Measurements from ENCODE around the gene FSTL4. TPM values are rescaled to one million over a fixed set of nuclear protein-coding genes. Genes with fewer than 3 reads are reported as not detected.

Gene FSTL4
- total RNA-seq, result 0.49 TPM in 1 of 2 replicates, not detected in the other

DNA sequence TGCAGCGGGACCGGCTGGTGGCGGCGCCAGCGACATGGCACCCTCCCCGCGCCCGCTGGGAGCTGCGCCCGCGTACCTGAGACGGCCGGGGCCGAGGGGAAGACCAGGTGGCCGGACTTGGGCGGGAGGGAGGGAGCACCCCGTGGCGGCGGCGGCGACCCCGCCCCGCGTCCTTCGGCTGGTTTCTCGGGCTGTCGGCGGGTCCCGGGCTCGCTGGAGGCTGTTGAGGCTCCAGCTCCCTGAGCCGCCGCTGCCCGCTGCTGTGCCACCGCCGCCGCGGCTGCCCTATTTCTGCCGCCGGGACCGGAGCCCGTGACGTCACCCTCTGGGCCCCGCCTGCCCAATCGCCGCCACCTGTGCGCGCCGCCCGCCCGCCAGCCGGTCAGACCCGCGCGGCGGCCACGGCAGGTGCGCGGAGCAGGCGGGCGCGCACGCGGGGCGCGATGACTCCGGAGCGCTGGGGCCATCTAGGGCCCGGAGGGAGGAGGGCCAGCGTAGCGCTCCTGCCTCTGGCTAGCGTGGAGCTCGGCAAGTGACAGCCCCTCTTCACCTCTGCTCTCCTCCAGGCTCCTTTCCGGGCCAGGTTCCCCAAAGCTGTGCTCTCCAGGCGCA lies at the start of gene FSTL4:
Gene FSTL4, minus strand, starts transcription at position 293 of the 612 bp plus-strand sequence.
- Mint-ChIP-seq H3K36me3 (ENCODE audit: low read depth) (peaks cover 2% of the 10 kb centered on the region), H3K4me1 (ENCODE audit: low read depth) (peaks cover 4% of the 10 kb centered on the region), H3K27me3 (ENCODE audit: insufficient read depth) (peaks cover 65% of the 10 kb centered on the region), H3K9me3 (no peaks in the 10 kb centered on the region), H3K4me3 (peak within 1 kb of the TSS; percentile 65), H3K27ac (no peak within 1 kb of the TSS)
- intact Hi-C loops (cut with micrococcal nuclease), result loop anchor here (10.0 kb wide), 2 partner anchors 252 to 322 kb away; no protein-coding TSS in a partner anchor
- DNase-seq (ENCODE audit: low spot score), result no peak

DNA sequence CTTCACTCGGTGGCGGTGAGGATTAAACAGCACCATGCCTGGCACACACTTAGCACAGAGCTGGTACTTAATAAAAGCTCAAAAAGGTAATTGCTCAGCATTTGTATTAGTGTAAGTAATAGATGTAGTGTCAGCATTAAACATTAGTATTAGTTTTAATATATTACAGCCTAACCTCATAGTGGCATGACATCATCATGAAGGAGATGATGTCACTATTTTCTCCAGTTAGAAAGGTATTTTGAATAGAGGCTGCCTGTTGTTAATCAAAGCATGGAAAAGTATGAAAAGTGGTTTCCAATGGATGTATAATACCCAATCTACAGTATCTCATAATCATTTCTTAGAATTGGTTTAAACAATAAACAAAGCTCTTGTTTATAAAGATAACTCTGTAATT lies 49.0 kb upstream of the FSTL4 start:
- peaks cover 6% of the 10 kb centered on the region for H3K27me3 Mint-ChIP-seq (ENCODE audit: insufficient read depth)
- intact Hi-C loops (cut with micrococcal nuclease), result no loop called here

DNA sequence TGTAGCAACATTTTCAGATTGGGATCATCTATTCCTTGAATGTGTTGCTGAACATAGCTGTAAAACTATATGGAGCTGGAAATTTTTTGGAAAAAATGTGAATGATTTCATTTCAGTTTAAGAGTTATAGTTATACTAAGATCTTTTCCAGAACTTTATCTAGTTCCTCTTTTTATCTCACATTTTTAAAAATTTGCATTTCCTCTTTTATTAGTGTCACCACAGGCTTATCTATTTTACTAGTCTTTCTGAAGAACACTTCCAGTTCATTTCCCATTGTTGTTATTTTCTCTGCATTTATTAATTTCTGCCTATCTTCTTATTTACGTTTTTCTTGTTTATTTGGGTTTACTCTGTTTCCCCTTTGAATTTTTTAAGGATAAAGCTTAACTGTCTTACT lies 46.0 kb upstream of the FSTL4 start:
- no peak for DNase-seq (ENCODE audit: low spot score)
- intact Hi-C loops (cut with micrococcal nuclease), result no loop called here
- no peaks in the 10 kb centered on the region for H3K9me3 Mint-ChIP-seq
- H3K36me3 Mint-ChIP-seq (ENCODE audit: low read depth), result no peaks in the 10 kb centered on the region
- H3K27ac Mint-ChIP-seq, result no peak overlapping the region
- H3K4me3 Mint-ChIP-seq, result no peak overlapping the region
- H3K4me1 Mint-ChIP-seq (ENCODE audit: low read depth), result no peaks in the 10 kb centered on the region
- H3K27me3 Mint-ChIP-seq (ENCODE audit: insufficient read depth), result peaks cover 6% of the 10 kb centered on the region

More for the DNA sequence above, 49.0 kb upstream of the FSTL4 start:
- H3K36me3 Mint-ChIP-seq (ENCODE audit: low read depth), result no peaks in the 10 kb centered on the region
- no peak overlapping the region for H3K4me3 Mint-ChIP-seq
- H3K9me3 Mint-ChIP-seq, result no peaks in the 10 kb centered on the region
- no peak overlapping the region for H3K27ac Mint-ChIP-seq
- no peak for DNase-seq (ENCODE audit: low spot score)
- no peaks in the 10 kb centered on the region for H3K4me1 Mint-ChIP-seq (ENCODE audit: low read depth)

DNA sequence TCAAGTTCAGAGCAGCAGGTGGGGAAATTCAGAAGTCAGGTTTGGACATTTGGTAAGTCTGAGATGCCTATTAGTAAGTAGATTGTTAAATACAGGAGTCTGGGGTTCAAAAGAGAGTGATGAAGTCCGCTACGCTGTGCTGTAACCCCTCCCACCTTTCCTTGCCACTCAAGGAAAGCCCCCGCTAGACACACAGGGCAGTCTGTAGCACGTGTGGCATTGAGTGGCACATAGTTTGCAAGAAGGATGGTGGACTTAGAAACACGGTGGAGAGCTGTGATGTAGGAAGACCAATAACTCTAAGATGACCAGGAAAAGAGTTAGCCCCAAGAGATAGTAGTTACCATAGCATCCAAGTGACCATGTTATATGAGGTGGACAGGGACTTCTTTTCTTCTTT lies 44.7 kb upstream of the FSTL4 start:
- H3K4me1 Mint-ChIP-seq (ENCODE audit: low read depth), result no peaks in the 10 kb centered on the region
- H3K27me3 Mint-ChIP-seq (ENCODE audit: insufficient read depth), result peaks cover 6% of the 10 kb centered on the region
- H3K27ac Mint-ChIP-seq, result no peak overlapping the region
- H3K9me3 Mint-ChIP-seq, result no peaks in the 10 kb centered on the region
- no peak for DNase-seq (ENCODE audit: low spot score)
- H3K36me3 Mint-ChIP-seq (ENCODE audit: low read depth), result no peaks in the 10 kb centered on the region
- intact Hi-C loops (cut with micrococcal nuclease), result no loop called here
- H3K4me3 Mint-ChIP-seq, result no peak overlapping the region

DNA sequence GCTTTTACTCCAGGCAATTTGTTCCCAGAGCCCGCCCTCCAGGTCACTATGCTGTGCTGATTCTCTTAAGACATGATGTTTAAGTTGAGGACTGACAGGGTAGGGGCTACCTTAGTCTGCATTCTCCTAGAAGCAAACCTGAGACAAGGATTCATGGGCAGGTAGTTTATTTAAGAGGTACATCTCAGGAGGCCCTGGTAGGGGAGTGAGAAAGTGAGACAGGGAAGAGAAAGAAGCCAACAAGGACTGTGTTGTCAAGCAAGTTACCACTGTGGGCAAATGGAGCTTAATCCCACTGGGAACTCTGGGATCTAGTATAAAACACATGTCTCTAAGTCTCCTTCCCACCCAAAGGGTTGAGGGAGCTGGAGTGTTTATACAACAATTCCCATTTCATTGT lies 43.6 kb upstream of the FSTL4 start:
- Mint-ChIP-seq H3K36me3 (ENCODE audit: low read depth) (no peaks in the 10 kb centered on the region), H3K9me3 (no peaks in the 10 kb centered on the region), H3K27me3 (ENCODE audit: insufficient read depth) (peaks cover 13% of the 10 kb centered on the region), H3K4me3 (no peak overlapping the region), H3K27ac (no peak overlapping the region), H3K4me1 (ENCODE audit: low read depth) (no peaks in the 10 kb centered on the region)
- DNase-seq (ENCODE audit: low spot score), result no peak
- intact Hi-C loops (cut with micrococcal nuclease), result no loop called here

DNA sequence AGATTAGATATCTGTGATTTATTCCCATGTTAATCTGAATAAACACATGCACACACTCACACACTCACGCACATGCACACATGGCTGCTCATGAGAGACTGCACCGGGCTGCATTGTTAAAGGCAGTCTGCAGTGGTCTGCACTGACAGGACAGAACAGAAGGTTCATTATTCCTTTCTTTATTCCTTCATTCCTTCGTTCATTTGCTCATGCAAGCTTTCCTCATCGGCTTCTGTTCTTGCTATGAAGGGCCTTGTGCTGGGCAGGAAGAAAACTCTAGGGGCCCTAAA lies 41.4 kb upstream of the FSTL4 start:
- DNase-seq (ENCODE audit: low spot score), result no peak
- no peak overlapping the region for H3K27ac Mint-ChIP-seq

DNA sequence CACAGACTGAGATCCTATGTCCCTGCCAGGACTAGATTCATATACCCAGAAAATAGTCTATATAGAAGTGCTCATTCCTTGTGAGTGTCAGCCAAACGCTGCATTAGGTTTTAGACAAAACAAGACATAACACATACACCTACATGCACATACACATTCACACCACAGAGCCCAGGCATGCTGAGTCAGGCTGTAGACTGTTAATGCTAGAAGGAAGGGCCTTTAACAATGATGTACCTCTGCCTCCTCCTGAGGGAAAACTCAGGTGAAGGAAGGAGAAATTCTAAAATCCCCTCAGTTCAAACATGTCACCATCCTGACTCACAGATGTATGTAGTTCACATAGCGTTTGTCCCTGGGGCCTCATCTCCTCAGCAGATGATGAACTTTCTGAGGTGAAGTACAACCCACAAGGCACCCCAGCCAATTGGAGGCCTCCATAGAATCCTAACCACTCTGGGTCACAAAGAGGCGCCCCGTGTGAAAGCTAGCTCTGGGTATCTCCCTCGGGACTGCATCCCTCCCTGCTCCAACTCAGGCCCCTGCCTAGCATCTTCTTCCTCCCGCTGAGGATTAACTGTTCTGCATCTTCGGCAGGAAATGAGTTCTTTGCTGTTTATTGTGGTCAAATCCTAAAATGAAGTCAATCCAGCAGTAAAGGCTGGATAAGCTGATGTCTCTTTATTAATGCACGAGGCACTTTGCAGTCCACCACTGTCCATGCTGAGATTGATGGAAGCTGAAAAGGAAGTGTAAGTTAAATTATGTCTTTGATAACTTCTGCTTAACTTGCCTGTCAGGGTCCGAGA lies 40.8 kb upstream of the FSTL4 start:
- H3K27ac Mint-ChIP-seq, result no peak overlapping the region
- H3K36me3 Mint-ChIP-seq (ENCODE audit: low read depth), result no peaks in the 10 kb centered on the region
- H3K9me3 Mint-ChIP-seq, result no peaks in the 10 kb centered on the region
- no peak overlapping the region for H3K4me3 Mint-ChIP-seq
- H3K4me1 Mint-ChIP-seq (ENCODE audit: low read depth), result no peaks in the 10 kb centered on the region
- intact Hi-C loops (cut with micrococcal nuclease), result no loop called here
- DNase-seq (ENCODE audit: low spot score), result no peak
- peaks cover 15% of the 10 kb centered on the region for H3K27me3 Mint-ChIP-seq (ENCODE audit: insufficient read depth)

More for the DNA sequence above, 41.4 kb upstream of the FSTL4 start:
- H3K4me3 Mint-ChIP-seq, result no peak overlapping the region
- peaks cover 18% of the 10 kb centered on the region for H3K27me3 Mint-ChIP-seq (ENCODE audit: insufficient read depth)
- H3K36me3 Mint-ChIP-seq (ENCODE audit: low read depth), result no peaks in the 10 kb centered on the region
- no peaks in the 10 kb centered on the region for H3K4me1 Mint-ChIP-seq (ENCODE audit: low read depth)
- intact Hi-C loops (cut with micrococcal nuclease), result no loop called here
- H3K9me3 Mint-ChIP-seq, result no peaks in the 10 kb centered on the region

DNA sequence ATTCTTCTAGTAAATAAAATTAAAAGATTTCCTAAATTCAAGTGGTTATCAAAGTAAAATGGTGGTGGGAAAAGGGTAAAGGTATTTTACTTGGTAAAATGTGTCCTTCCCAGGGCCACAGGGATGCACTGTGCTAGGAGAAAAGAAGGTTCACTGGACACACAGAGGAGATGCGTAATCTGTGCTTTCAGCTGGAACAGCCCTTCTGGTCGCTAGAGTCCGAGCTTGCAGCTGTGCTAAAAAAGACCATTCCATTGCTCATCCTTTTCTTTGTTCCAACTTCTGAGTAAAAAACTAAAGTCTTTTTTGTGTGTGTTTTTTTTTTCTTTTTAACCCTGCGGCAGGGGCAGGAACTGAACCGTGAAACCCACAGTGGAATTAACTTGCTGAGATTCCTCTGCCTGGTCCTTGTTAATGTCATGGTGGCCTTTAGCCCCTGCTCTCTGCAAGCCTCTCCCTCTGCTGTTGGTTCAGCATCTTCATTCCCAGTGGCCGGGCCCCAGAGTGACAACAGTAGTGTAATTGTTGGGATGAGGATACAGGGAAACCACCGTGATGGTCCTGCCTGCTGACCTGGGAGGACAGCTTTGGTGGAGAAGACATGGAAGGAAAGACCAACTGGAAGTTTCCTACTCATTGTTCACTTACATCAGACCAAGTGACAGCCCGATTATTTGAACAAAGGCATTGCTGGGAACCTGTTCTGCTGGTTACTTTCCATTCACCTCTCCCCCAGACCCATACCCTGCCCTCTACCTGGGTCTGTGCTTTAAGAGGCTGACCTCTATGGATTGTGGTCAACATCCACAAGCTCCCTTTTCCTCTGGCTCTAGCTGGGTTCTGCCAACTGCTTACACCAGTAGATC lies 31.9 kb upstream of the FSTL4 start:
- no peak overlapping the region for H3K4me3 Mint-ChIP-seq
- no peaks in the 10 kb centered on the region for H3K36me3 Mint-ChIP-seq (ENCODE audit: low read depth)
- no peaks in the 10 kb centered on the region for H3K4me1 Mint-ChIP-seq (ENCODE audit: low read depth)
- DNase-seq (ENCODE audit: low spot score), result no peak
- H3K9me3 Mint-ChIP-seq, result no peaks in the 10 kb centered on the region
- intact Hi-C loops (cut with micrococcal nuclease), result no loop called here
- H3K27ac Mint-ChIP-seq, result no peak overlapping the region
- H3K27me3 Mint-ChIP-seq (ENCODE audit: insufficient read depth), result peaks cover 30% of the 10 kb centered on the region

DNA sequence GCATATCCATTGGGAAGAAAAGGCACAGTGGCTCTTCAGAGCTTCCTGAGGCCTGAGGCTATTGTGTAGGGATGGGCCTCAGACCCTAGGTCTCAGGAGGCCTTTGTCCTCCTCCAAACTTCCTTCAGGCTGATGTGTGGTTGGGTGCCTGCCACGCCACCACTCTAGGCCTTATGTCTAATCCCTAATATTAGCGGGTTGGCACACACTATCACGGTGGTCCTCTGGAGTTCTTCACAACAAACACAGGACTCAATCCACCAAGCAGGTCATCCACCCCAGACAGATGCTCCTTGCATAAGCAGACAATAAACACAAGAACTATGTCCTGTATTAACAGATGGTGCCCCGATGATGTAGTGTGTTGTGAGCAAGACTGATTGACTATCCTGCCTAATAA lies 31.0 kb upstream of the FSTL4 start:
- Mint-ChIP-seq H3K27ac (no peak overlapping the region), H3K9me3 (no peaks in the 10 kb centered on the region), H3K4me1 (ENCODE audit: low read depth) (no peaks in the 10 kb centered on the region), H3K27me3 (ENCODE audit: insufficient read depth) (peaks cover 30% of the 10 kb centered on the region), H3K4me3 (no peak overlapping the region), H3K36me3 (ENCODE audit: low read depth) (no peaks in the 10 kb centered on the region)
- intact Hi-C loops (cut with micrococcal nuclease), result no loop called here
- no peak for DNase-seq (ENCODE audit: low spot score)

DNA sequence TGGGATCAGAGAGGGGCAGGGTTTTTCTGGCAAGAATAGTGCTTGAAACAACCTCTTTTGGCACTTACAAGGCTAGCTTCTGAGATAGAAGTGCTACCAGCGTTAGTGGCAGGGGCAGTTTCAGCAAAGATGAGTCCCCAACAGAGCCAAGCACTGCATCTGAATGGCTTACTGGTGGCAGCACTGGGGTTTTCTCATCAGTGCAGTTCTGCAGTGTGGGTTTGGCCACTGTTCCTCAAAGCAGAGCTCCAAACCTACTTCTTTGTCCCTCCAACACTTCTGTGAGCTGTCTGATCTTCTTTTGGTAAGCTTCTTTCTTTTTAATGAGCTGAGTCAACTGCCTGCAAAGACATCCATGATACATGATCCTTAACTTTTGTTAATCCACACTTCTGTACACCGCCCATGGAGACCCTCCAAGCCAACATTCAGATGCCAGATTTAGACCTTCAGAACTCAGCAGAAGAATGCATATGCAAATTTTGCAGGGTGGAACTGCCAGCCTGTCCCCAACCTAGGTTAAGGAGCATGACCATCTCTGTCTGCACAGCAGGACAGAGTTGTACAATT lies 29.9 kb upstream of the FSTL4 start:
- no peaks in the 10 kb centered on the region for H3K36me3 Mint-ChIP-seq (ENCODE audit: low read depth)
- H3K27me3 Mint-ChIP-seq (ENCODE audit: insufficient read depth), result peaks cover 27% of the 10 kb centered on the region
- no peaks in the 10 kb centered on the region for H3K4me1 Mint-ChIP-seq (ENCODE audit: low read depth)
- no peak for DNase-seq (ENCODE audit: low spot score)
- intact Hi-C loops (cut with micrococcal nuclease), result no loop called here
- H3K9me3 Mint-ChIP-seq, result no peaks in the 10 kb centered on the region
- no peak overlapping the region for H3K27ac Mint-ChIP-seq
- H3K4me3 Mint-ChIP-seq, result no peak overlapping the region

DNA sequence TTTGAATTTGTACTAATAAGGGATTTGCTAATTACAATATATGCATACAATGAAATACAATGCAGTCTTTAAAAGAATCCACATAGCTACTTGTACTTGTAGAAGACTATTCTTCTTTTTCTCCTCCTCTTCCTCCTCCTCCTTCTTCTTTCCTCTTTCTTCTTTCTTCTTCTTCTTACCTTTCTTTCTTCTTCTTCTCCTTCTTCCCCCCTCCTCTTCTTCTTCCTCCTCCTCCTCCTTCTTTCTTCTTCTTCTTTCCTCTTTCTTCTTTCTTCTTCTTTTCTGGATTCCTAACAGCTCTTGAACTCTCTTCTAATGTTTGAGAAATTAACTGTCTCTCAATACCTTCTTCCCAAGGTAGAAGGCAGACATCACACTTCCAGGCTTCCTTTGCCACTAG lies 29.3 kb upstream of the FSTL4 start:
- DNase-seq (ENCODE audit: low spot score), result no peak
- H3K4me3 Mint-ChIP-seq, result no peak overlapping the region
- H3K27ac Mint-ChIP-seq, result no peak overlapping the region
- peaks cover 26% of the 10 kb centered on the region for H3K27me3 Mint-ChIP-seq (ENCODE audit: insufficient read depth)
- no peaks in the 10 kb centered on the region for H3K9me3 Mint-ChIP-seq
- intact Hi-C loops (cut with micrococcal nuclease), result no loop called here
- no peaks in the 10 kb centered on the region for H3K4me1 Mint-ChIP-seq (ENCODE audit: low read depth)
- no peaks in the 10 kb centered on the region for H3K36me3 Mint-ChIP-seq (ENCODE audit: low read depth)

DNA sequence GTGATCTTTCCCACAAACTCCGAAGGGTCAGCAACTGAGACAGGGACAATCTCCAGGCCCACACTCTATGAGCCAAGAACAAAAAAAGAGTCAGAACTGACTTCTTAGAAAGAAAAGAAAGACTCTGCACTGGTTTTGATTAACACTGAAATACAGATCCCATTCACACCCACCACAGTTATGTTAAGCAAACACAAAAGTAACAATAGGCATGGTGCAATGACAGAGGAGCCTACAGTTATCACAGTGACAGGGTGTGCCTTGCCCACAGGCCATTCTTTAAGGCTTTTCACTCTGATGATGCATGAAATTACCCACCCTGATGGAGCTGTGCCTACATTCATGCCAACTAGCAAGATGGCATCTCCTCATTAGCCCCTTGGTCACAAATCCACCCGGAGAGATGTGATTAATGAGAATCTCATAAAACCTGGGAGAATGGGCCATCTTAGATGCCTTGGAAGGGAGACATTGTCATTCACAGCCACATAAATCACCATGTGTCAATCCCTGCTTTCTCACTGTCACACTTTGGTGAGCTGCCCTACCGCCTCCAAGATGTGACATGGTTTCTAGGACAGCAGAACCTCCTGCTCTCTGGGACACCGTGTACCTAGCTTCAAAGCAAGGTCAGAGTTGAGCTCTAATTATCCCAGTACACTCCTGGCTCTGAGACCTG lies 27.6 kb upstream of the FSTL4 start:
- Mint-ChIP-seq H3K27me3 (ENCODE audit: insufficient read depth) (peaks cover 15% of the 10 kb centered on the region), H3K9me3 (no peaks in the 10 kb centered on the region), H3K36me3 (ENCODE audit: low read depth) (no peaks in the 10 kb centered on the region), H3K27ac (no peak overlapping the region), H3K4me1 (ENCODE audit: low read depth) (no peaks in the 10 kb centered on the region), H3K4me3 (no peak overlapping the region)
- no peak for DNase-seq (ENCODE audit: low spot score)
- intact Hi-C loops (cut with micrococcal nuclease), result no loop called here

Measured in activated T-helper 1 cell treated with anti-CD3 and anti-CD28 coated beads, Interleukin-12 subunit alpha, Interleukin-12 subunit beta, Interleukin-2, Interleukin-4 antibody, amounts not matched to agents 30 ng/mL and 10 ng/mL and 1 ng/mL, durations not matched to agents 14 hours and 24 hours and 36 hours (primary cell).